IMR-90 (cell line): Measurements from ENCODE around the gene PHACTR3. TPM values are rescaled to one million over a fixed set of nuclear protein-coding genes. Genes with fewer than 3 reads are reported as not detected.

Experiments used
- ATAC-seq: fragments of 200-7000 bp; cut with Tn5 transposase; 2 replicates; pipeline ENCODE4 v1.9.1; 2020; ENCODE audit warnings: low read depth, mild to moderate bottlenecking, moderate library complexity
- BruUV-seq: library from RNA; stranded (reverse); fragments of 400-500 nt; replicated peaks from 2 replicates; lab custom pipeline; 2021; lab: Mats Ljungman, UMichigan
- CTCF ChIA-PET: fragments of 300-600 bp; formaldehyde crosslinking; extraction: SDS; loops from one replicate; lab custom pipeline; 2021; ENCODE audit warnings: antibody characterized with exemption; lab: Yijun Ruan, JAX
- POLR2A ChIA-PET: fragments of 300-600 bp; sonication (Branson Sonifier 250); formaldehyde crosslinking; loops from one replicate; lab custom pipeline; 2022; ENCODE audit warnings: antibody characterized with exemption; ENCODE audit not compliant: unreplicated experiment; lab: Charles Lee
- DNase-seq: peaks from one replicate; pipeline ENCODE4 v3.0.0; 2013
- H2AFZ ChIP-seq: replicated peaks from 2 replicates; pipeline ENCODE3; 2013; ENCODE audit warnings: low read length, mild to moderate bottlenecking; ENCODE audit not compliant: poor library complexity
- H2AK5ac ChIP-seq: 2 replicates; pipeline ENCODE4 v1.6.1; 2013; ENCODE audit warnings: low read depth, low read length, inconsistent platforms
- H2AK9ac ChIP-seq: replicated peaks from 2 replicates; pipeline ENCODE3; 2013; ENCODE audit warnings: mild to moderate bottlenecking, low read depth, low read length, moderate library complexity; ENCODE audit not compliant: poor library complexity
- H2BK120ac ChIP-seq: 2 replicates; pipeline ENCODE4 v1.6.1; 2013; ENCODE audit warnings: low read depth, low read length, inconsistent platforms
- H2BK15ac ChIP-seq: 3 replicates; pipeline ENCODE4 v1.6.1; 2013; ENCODE audit warnings: low read depth, low read length, inconsistent platforms
- H2BK20ac ChIP-seq: 2 replicates; pipeline ENCODE4 v1.6.1; 2013; ENCODE audit warnings: low read depth, mild to moderate bottlenecking, inconsistent platforms, low read length, moderate library complexity
- H2BK5ac ChIP-seq: 2 replicates; pipeline ENCODE4 v1.6.1; 2013; ENCODE audit warnings: mild to moderate bottlenecking, low read depth, low read length, inconsistent platforms; ENCODE audit not compliant: poor library complexity, severe bottlenecking
- H3K14ac ChIP-seq: replicated peaks from 2 replicates; pipeline ENCODE4 v1.6.1; 2013; ENCODE audit warnings: low read depth, low read length, inconsistent platforms
- H3K18ac ChIP-seq: 2 replicates; pipeline ENCODE4 v1.6.1; 2013; ENCODE audit warnings: low read depth, low read length, control low read depth
- H3K23ac ChIP-seq: 2 replicates; pipeline ENCODE4 v1.6.1; 2013; ENCODE audit warnings: low read depth, low read length, inconsistent platforms
- H3K27ac ChIP-seq: 2 replicates; pipeline ENCODE4 v1.5.1; 2013; ENCODE audit warnings: mild to moderate bottlenecking, control low read depth, low read length; ENCODE audit not compliant: insufficient read depth
- H3K27me3 ChIP-seq: 2 replicates; pipeline ENCODE4 v1.6.1; 2013; ENCODE audit warnings: low read length; ENCODE audit not compliant: control insufficient read depth, insufficient read depth
- H3K36me3 ChIP-seq: 2 replicates; pipeline ENCODE4 v1.6.1; 2013; ENCODE audit warnings: low read length, mixed read lengths; ENCODE audit not compliant: control insufficient read depth, insufficient read depth
- H3K4ac ChIP-seq: 2 replicates; pipeline ENCODE4 v1.6.1; 2013; ENCODE audit warnings: low read depth, low read length, inconsistent platforms
- H3K4me1 ChIP-seq: 2 replicates; pipeline ENCODE4 v1.6.1; 2013; ENCODE audit warnings: low read length, mixed read lengths; ENCODE audit not compliant: control insufficient read depth, insufficient read depth
- H3K4me2 ChIP-seq: 2 replicates; pipeline ENCODE4 v1.6.1; 2013; ENCODE audit warnings: low read depth, mild to moderate bottlenecking, control low read depth, low read length, moderate library complexity
- H3K4me3 ChIP-seq: 2 replicates; pipeline ENCODE4 v1.5.1; 2013; ENCODE audit warnings: low read depth, mild to moderate bottlenecking, control low read depth, low read length, moderate library complexity; ENCODE audit not compliant: insufficient read depth
- H3K56ac ChIP-seq: 2 replicates; pipeline ENCODE4 v1.6.1; 2013; ENCODE audit warnings: low read length, inconsistent platforms; ENCODE audit not compliant: insufficient read depth; ENCODE audit errors: extremely low read depth
- H3K79me1 ChIP-seq, 2 experiments: 2 replicates each; pipeline ENCODE4 v1.6.1; 2013; ENCODE audit warnings: low read length in 2 of 2, inconsistent platforms in 1 of 2, low read depth in 1 of 2
- H3K9ac ChIP-seq: 2 replicates; pipeline ENCODE4 v1.6.1; 2013; ENCODE audit warnings: low read depth, low read length, control low read depth
- H3K9me1 ChIP-seq: 2 replicates; pipeline ENCODE4 v1.6.1; 2013; ENCODE audit warnings: low read length, inconsistent platforms; ENCODE audit not compliant: insufficient read depth
- H3K9me3 ChIP-seq: 2 replicates; pipeline ENCODE4 v1.6.1; 2013; ENCODE audit warnings: low read length; ENCODE audit not compliant: control insufficient read depth, insufficient read depth
- H4K20me1 ChIP-seq: 2 replicates; pipeline ENCODE4 v1.6.1; 2013; ENCODE audit warnings: low read length, inconsistent platforms; ENCODE audit not compliant: insufficient read depth
- H4K5ac ChIP-seq: 2 replicates; pipeline ENCODE4 v1.6.1; 2013; ENCODE audit warnings: mild to moderate bottlenecking, low read depth, low read length, control low read depth
- H4K8ac ChIP-seq, 2 experiments: 2 replicates each; pipeline ENCODE4 v1.6.1; 2013; ENCODE audit warnings: low read depth in 2 of 2, low read length in 2 of 2, control low read depth in 1 of 2, inconsistent platforms in 1 of 2
- H4K91ac ChIP-seq: 2 replicates; pipeline ENCODE4 v1.6.1; 2013; ENCODE audit warnings: low read depth, low read length, inconsistent platforms; ENCODE audit not compliant: insufficient read depth
- BHLHE40 ChIP-seq: fragments of 150-350 bp; IDR thresholded peaks from 2 replicates; pipeline ENCODE4 v1.6.1; 2016; ENCODE audit warnings: mild to moderate bottlenecking, low read depth, low read length
- CHD1 ChIP-seq: IDR thresholded peaks from 2 replicates; pipeline ENCODE4 v1.6.1; 2012; ENCODE audit warnings: low read depth, low read length, improper control_type of control experiment
- FOS ChIP-seq: fragments of 150-350 bp; IDR thresholded peaks from 2 replicates; pipeline ENCODE4 v1.6.1; 2016; ENCODE audit warnings: low read depth, low read length
- MAFK ChIP-seq: IDR thresholded peaks from 2 replicates; pipeline ENCODE4 v1.6.1; 2012; ENCODE audit warnings: low read depth, low read length, improper control_type of control experiment
- MAZ ChIP-seq: IDR thresholded peaks from 2 replicates; pipeline ENCODE4 v1.6.1; 2012; ENCODE audit warnings: low read depth, mild to moderate bottlenecking, low read length, improper control_type of control experiment, moderate library complexity, borderline replicate concordance
- RFX5 ChIP-seq: IDR thresholded peaks from 2 replicates; pipeline ENCODE4 v1.8.0; 2012; ENCODE audit warnings: low read depth, mild to moderate bottlenecking, low read length, moderate library complexity
- SMC3 ChIP-seq: fragments of 150-350 bp; IDR thresholded peaks from 2 replicates; pipeline ENCODE4 v1.6.1; 2016; ENCODE audit warnings: low read depth, mild to moderate bottlenecking, antibody characterized with exemption, low read length, moderate library complexity
- WGBS, 2 experiments: methylation state at CpG; one replicate each; pipeline versions ENCODE4 v1.1.5 to v1.1.7; 2013; ENCODE audit warnings: missing lambda C conversion rate in 2 of 2; ENCODE audit not compliant: insufficient read length in 1 of 2; ENCODE audit errors: extremely low coverage in 2 of 2; 5-methylcytosine and 5-hydroxymethylcytosine counted together
- dilution Hi-C: fragments of 300-500 bp; cut with HindIII; formaldehyde crosslinking; loops from one replicate; pipeline ENCODE4 v1.14.3; 2018; ENCODE audit warnings: low sequenced_read_pairs; ENCODE audit not compliant: unreplicated experiment
- in situ Hi-C: fragments of 300-500 bp; cut with MboI; formaldehyde crosslinking; loops from 3 replicates; pipeline ENCODE4 v1.14.3; 2019; ENCODE audit warnings: low sequenced_read_pairs, inconsistent platforms, mixed read lengths
- intact Hi-C: fragments of 100-400 bp; cut with micrococcal nuclease; formaldehyde crosslinking; loops from 2 replicates; pipeline ENCODE4 v1.10.0; 2022
- polyA plus RNA-seq, 3 experiments: library from polyadenylated mRNA; depleted of rRNA; stranded (reverse); fragments of >200 nt; gene quantifications; 2 replicates each; pipeline ENCODE4 v1.2.3, GENCODE V29; 2012; ENCODE audit warnings: low replicate concordance in 1 of 3
- total RNA-seq: library from RNA; depleted of rRNA; stranded (reverse); fragments of >200 nt; gene quantifications from 2 replicates; pipeline ENCODE4 v1.2.3, GENCODE V29; 2012
- TF ChIP-seq, protein P1 (sequence below): fragments of 150-350 bp; IDR thresholded peaks from 2 replicates; pipeline ENCODE4 v1.6.1; 2016; ENCODE audit warnings: low read depth, mild to moderate bottlenecking, low read length, moderate library complexity, borderline replicate concordance
- TF ChIP-seq, protein P2 (sequence below): fragments of 150-350 bp; IDR thresholded peaks from 2 replicates; pipeline ENCODE4 v1.6.1; 2017; ENCODE audit warnings: mild to moderate bottlenecking, antibody characterized with exemption, low read length, low read depth

PHACTR3 gene
- total and polyA plus RNA-seq, 2 of the 4 experiments (the other 2 are of a cell fraction): not detected

DNA sequence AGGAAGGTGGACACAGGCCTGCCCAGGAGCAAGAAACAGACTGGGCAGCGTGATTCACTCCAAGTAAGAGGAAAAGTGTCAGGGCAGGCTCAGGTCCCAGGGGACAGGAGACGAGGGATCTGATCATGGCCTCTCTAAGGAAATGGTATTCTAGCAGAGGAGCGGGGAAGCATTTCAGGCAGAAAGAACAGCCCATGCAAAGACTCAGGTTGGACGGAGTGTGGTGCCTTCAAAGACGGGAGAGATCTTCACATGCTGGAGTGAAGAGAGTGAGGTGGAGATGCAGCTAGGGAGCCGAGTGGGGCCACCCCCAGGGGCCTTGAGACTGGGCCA lies 168.0 kb downstream of the PHACTR3 start:
- Histone ChIP-seq H3K14ac (no peak overlapping the region), H2AK9ac (no peak overlapping the region), H4K5ac (no peak overlapping the region), H2BK120ac (no peak overlapping the region), H4K20me1 (no peaks in the 10 kb centered on the region), H3K9ac (no peak overlapping the region), H2AFZ (no peak overlapping the region), H3K9me1 (no peaks in the 10 kb centered on the region), H3K36me3 (no peaks in the 10 kb centered on the region), H3K79me1 (no peaks in the 10 kb centered on the region), H2AK5ac (no peak overlapping the region), H4K91ac (no peak overlapping the region), H3K27me3 (no peaks in the 10 kb centered on the region), H3K56ac (no peak overlapping the region), H2BK5ac (no peak overlapping the region), H4K8ac (no peak overlapping the region), H3K23ac (no peak overlapping the region), H3K27ac (no peak overlapping the region), H3K4me3 (no peak overlapping the region), H3K9me3 (peaks cover 10% of the 10 kb centered on the region; the same call in 1 of the 2 replicates), H3K4me2 (no peak overlapping the region), H2BK15ac (no peak overlapping the region), H3K4me1 (no peaks in the 10 kb centered on the region), H3K18ac (no peak overlapping the region), H2BK20ac (no peak overlapping the region), H3K4ac (no peak overlapping the region)
- TF ChIP-seq CHD1 (no peak), SMC3 (no peak), BHLHE40 (no peak), RFX5 (no peak), MAZ (no peak), MAFK (no peak), FOS (no peak)
- TF ChIP-seq, protein P1, sequence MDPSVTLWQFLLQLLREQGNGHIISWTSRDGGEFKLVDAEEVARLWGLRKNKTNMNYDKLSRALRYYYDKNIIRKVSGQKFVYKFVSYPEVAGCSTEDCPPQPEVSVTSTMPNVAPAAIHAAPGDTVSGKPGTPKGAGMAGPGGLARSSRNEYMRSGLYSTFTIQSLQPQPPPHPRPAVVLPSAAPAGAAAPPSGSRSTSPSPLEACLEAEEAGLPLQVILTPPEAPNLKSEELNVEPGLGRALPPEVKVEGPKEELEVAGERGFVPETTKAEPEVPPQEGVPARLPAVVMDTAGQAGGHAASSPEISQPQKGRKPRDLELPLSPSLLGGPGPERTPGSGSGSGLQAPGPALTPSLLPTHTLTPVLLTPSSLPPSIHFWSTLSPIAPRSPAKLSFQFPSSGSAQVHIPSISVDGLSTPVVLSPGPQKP: no peak
- TF ChIP-seq, protein P2, sequence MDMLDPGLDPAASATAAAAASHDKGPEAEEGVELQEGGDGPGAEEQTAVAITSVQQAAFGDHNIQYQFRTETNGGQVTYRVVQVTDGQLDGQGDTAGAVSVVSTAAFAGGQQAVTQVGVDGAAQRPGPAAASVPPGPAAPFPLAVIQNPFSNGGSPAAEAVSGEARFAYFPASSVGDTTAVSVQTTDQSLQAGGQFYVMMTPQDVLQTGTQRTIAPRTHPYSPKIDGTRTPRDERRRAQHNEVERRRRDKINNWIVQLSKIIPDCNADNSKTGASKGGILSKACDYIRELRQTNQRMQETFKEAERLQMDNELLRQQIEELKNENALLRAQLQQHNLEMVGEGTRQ: no peak
- dilution Hi-C loops: no loop called here
- POLR2A ChIA-PET: no interaction called here
- WGBS, 2 experiments: 28% methylated on average over 3 of the region's 6 CpGs; no CpG with 5 or more reads in 1 of the 2 experiments
- no peak for DNase-seq
- in situ Hi-C loops: no loop called here
- intact Hi-C loops: no loop called here
- CTCF ChIA-PET: no interaction called here
- ATAC-seq: no peak
- BruUV-seq: no TSS peak
